Hepatocyte (in vitro differentiated cells): ENCODE data around the gene ZFPL1. TPM values are rescaled to one million over a fixed set of nuclear protein-coding genes. Genes with fewer than 3 reads are reported as not detected.

Experiments used
- DNase-seq: peaks from one replicate; pipeline ENCODE4 v3.0.0-alpha.2; 2016; ENCODE audit warnings: low spot score
- H2AFZ ChIP-seq: fragments of 200-600 bp; sonication (generic); 2 replicates; pipeline ENCODE4 v1.6.0; 2016; ENCODE audit warnings: antibody characterized with exemption, mild to moderate bottlenecking
- H3K27ac ChIP-seq: fragments of 200-600 bp; sonication (generic); 2 replicates; pipeline ENCODE4 v1.5.1; 2016; ENCODE audit warnings: mild to moderate bottlenecking
- H3K27me3 ChIP-seq: fragments of 200-600 bp; sonication (generic); 2 replicates; pipeline ENCODE4 v1.6.1; 2016
- H3K36me3 ChIP-seq: fragments of 200-600 bp; sonication (generic); replicated peaks from 2 replicates; pipeline ENCODE4 v1.5.1; 2016; ENCODE audit warnings: low read depth; ENCODE audit not compliant: insufficient read depth
- H3K4me1 ChIP-seq: fragments of 200-600 bp; sonication (generic); 2 replicates; pipeline ENCODE4 v1.5.1; 2016; ENCODE audit warnings: mild to moderate bottlenecking, moderate library complexity; ENCODE audit not compliant: insufficient read depth
- H3K4me2 ChIP-seq: fragments of 200-600 bp; sonication (generic); 2 replicates; pipeline ENCODE4 v1.6.0; 2016
- H3K4me3 ChIP-seq: fragments of 200-600 bp; sonication (generic); 2 replicates; pipeline ENCODE4 v1.5.1; 2016; ENCODE audit warnings: mild to moderate bottlenecking
- H3K79me2 ChIP-seq: fragments of 200-600 bp; sonication (generic); 2 replicates; pipeline ENCODE4 v1.6.0; 2017; ENCODE audit warnings: mild to moderate bottlenecking
- H3K9me2 ChIP-seq: fragments of 200-600 bp; sonication (generic); replicated peaks from 2 replicates; pipeline ENCODE4 v1.6.0; 2017; ENCODE audit warnings: mild to moderate bottlenecking; ENCODE audit not compliant: insufficient read depth
- H3K9me3 ChIP-seq: fragments of 200-600 bp; sonication (generic); 2 replicates; pipeline ENCODE4 v1.5.1; 2016; ENCODE audit warnings: low read depth, mild to moderate bottlenecking
- H4K20me1 ChIP-seq: fragments of 200-600 bp; sonication (generic); 2 replicates; pipeline ENCODE4 v1.6.0; 2016; ENCODE audit warnings: mild to moderate bottlenecking; ENCODE audit not compliant: insufficient read depth, poor library complexity, severe bottlenecking
- CTCF ChIP-seq: fragments of 200-600 bp; sonication (generic); IDR thresholded peaks from 2 replicates; pipeline ENCODE4 v1.5.1; 2016; ENCODE audit warnings: antibody characterized with exemption, mild to moderate bottlenecking; ENCODE audit not compliant: poor library complexity
- EZH2 ChIP-seq: fragments of 200-600 bp; sonication (generic); IDR thresholded peaks from 2 replicates; pipeline ENCODE4 v1.6.1; 2016; ENCODE audit warnings: antibody characterized with exemption, mild to moderate bottlenecking, borderline replicate concordance
- EZH2phosphoT487 ChIP-seq: fragments of 200-600 bp; sonication (generic); IDR thresholded peaks from one replicate; pipeline ENCODE4 v1.6.1; 2018; ENCODE audit warnings: antibody characterized with exemption, mild to moderate bottlenecking, low read depth, moderate library complexity; ENCODE audit not compliant: unreplicated experiment, severe bottlenecking
- WGBS: methylation state at CpG from one replicate; pipeline ENCODE4 v1.1.6; 2016; ENCODE audit warnings: low lambda C conversion rate; ENCODE audit errors: missing lambda C conversion rate; 5-methylcytosine and 5-hydroxymethylcytosine counted together
- polyA plus RNA-seq: library from polyadenylated mRNA; unstranded; fragments of >200 nt; fragmentation: Nextera tagmentation; extraction: Ambion mirVana; gene quantifications from 2 replicates; pipeline ENCODE4 v1.2.1, GENCODE V29; 2016
- total RNA-seq: library from RNA; depleted of rRNA; stranded (reverse); fragments of >200 nt; gene quantifications from 2 replicates; pipeline ENCODE4 v1.2.3, GENCODE V29; 2014

Gene ZFPL1
- total and polyA plus RNA-seq, 2 experiments from 2014 or later: 41.0 to 52.7 TPM

GRCh38 chr11:65059523-65059922 lies 24.5 kb upstream of the ZFPL1 start:
- no peak for TF ChIP-seq EZH2phosphoT487
- no peak for TF ChIP-seq EZH2
- no peak for TF ChIP-seq CTCF
- no peak overlapping the region for H3K4me2 ChIP-seq
- H3K4me1 ChIP-seq: no peaks in the 10 kb centered on the region
- H3K9me2 ChIP-seq: no peaks in the 10 kb centered on the region
- H3K36me3 ChIP-seq: no peaks in the 10 kb centered on the region
- H2AFZ ChIP-seq: no peak overlapping the region
- H3K79me2 ChIP-seq: no peaks in the 10 kb centered on the region
- no peak overlapping the region for H3K4me3 ChIP-seq
- DNase-seq: no peak
- WGBS: 62% methylated on average over 3 of the region's 3 CpGs
- no peaks in the 10 kb centered on the region for H4K20me1 ChIP-seq
- no peaks in the 10 kb centered on the region for H3K9me3 ChIP-seq
- H3K27ac ChIP-seq: no peak overlapping the region
- H3K27me3 ChIP-seq: no peaks in the 10 kb centered on the region

GRCh38 chr11:65059959-65060824 lies 23.8 kb upstream of the ZFPL1 start:
- Histone ChIP-seq H4K20me1 (no peaks in the 10 kb centered on the region), H3K9me3 (no peaks in the 10 kb centered on the region), H3K4me2 (no peak overlapping the region), H3K27ac (no peak overlapping the region), H3K4me1 (no peaks in the 10 kb centered on the region), H3K79me2 (no peaks in the 10 kb centered on the region), H2AFZ (no peak overlapping the region), H3K9me2 (no peaks in the 10 kb centered on the region), H3K4me3 (no peak overlapping the region), H3K36me3 (no peaks in the 10 kb centered on the region), H3K27me3 (no peaks in the 10 kb centered on the region)
- WGBS: 77% methylated on average over 10 of the region's 10 CpGs
- DNase-seq: no peak
- no peak for TF ChIP-seq CTCF
- TF ChIP-seq EZH2phosphoT487: no peak
- TF ChIP-seq EZH2: no peak

- no peaks in the 10 kb centered on the region for H3K36me3 ChIP-seq
- no peak overlapping the region for H2AFZ ChIP-seq
- no peak overlapping the region for H3K4me2 ChIP-seq
- H3K27me3 ChIP-seq: no peaks in the 10 kb centered on the region
- H3K9me3 ChIP-seq: no peaks in the 10 kb centered on the region
- no peak for TF ChIP-seq EZH2
- TF ChIP-seq CTCF: peak; percentile 10
- H3K4me3 ChIP-seq: no peak overlapping the region
- 62% methylated on average over 9 of the region's 9 CpGs for WGBS
- no peak for DNase-seq
- no peaks in the 10 kb centered on the region for H4K20me1 ChIP-seq
- H3K27ac ChIP-seq: no peak overlapping the region
- H3K4me1 ChIP-seq: no peaks in the 10 kb centered on the region
- H3K79me2 ChIP-seq: no peaks in the 10 kb centered on the region
- H3K9me2 ChIP-seq: no peaks in the 10 kb centered on the region
These were observed 23.1 kb upstream of the ZFPL1 start for GRCh38 chr11:65060913-65061408.
